HepG2 (cell line): ENCODE results near the gene SEPHS1. TPM values are rescaled to one million over a fixed set of nuclear protein-coding genes. Genes with fewer than 3 reads are reported as not detected.

Experiments used
- ATAC-seq: fragments of 200-7000 bp; cut with Tn5 transposase; 3 replicates; pipeline ENCODE4 v1.9.1; 2020; ENCODE audit warnings: mild to moderate bottlenecking, moderate library complexity
- BruUV-seq: library from RNA; stranded (reverse); fragments of 400-500 nt; replicated peaks from 2 replicates; lab custom pipeline; 2021; lab: Mats Ljungman, UMichigan
- CTCF ChIA-PET: fragments of 300-600 bp; formaldehyde crosslinking; extraction: SDS; loops from one replicate; lab custom pipeline; 2021; ENCODE audit warnings: low total read pairs, inconsistent platforms, low intra/inter-chr PET ratio; lab: Yijun Ruan, JAX
- POLR2A ChIA-PET: fragments of 350-600 bp; sonication (Branson Sonifier 250); formaldehyde crosslinking; loops from one replicate; lab custom pipeline; 2020; ENCODE audit warnings: antibody characterized with exemption, inconsistent platforms; lab: Yijun Ruan, JAX
- DNase-seq: peaks from one replicate; pipeline ENCODE4 v3.0.0-alpha.2; 2015; ENCODE audit warnings: low spot score
- FAIRE-seq: peaks from 3 replicates; lab custom pipeline; 2011; peaks lifted over from hg19 to GRCh38; lab: Jason Lieb, UNC
- H2AFZ ChIP-seq: one replicate; pipeline ENCODE4 v1.6.1; 2011; ENCODE audit warnings: low read length, inconsistent platforms
- H3K27ac ChIP-seq: fragments of 300-600 bp; 3 replicates; pipeline ENCODE4 v1.8.0; 2011; ENCODE audit warnings: mixed run types, mild to moderate bottlenecking, mixed read lengths, low read length, inconsistent platforms; ENCODE audit not compliant: insufficient read depth; ENCODE audit errors: extremely low read length
- H3K27me3 ChIP-seq, 2 experiments: fragments of 200-600 bp in 1 of 2; 2 replicates in 1 of 2; 3 replicates in 1 of 2; pipeline versions ENCODE4 v1.6.0 to v1.8.0; 2011; ENCODE audit warnings: low read length in 2 of 2, mild to moderate bottlenecking in 2 of 2, moderate library complexity in 2 of 2, inconsistent platforms in 1 of 2; ENCODE audit not compliant: insufficient read depth in 2 of 2, control insufficient read depth in 1 of 2
- H3K36me3 ChIP-seq, 2 experiments: fragments of 200-600 bp in 1 of 2; replicated peaks in 1 of 2; 2 replicates in 1 of 2; 3 replicates in 1 of 2; pipeline versions ENCODE4 v1.5.1 to v1.8.0; 2011; ENCODE audit warnings: low read length in 2 of 2, inconsistent platforms in 1 of 2; ENCODE audit not compliant: insufficient read depth in 2 of 2, control insufficient read depth in 1 of 2
- H3K4me1 ChIP-seq: 2 replicates; pipeline ENCODE4 v1.5.1; 2012; ENCODE audit warnings: low read length, inconsistent platforms; ENCODE audit not compliant: insufficient read depth
- H3K4me2 ChIP-seq: 2 replicates; pipeline ENCODE4 v1.6.0; 2011; ENCODE audit warnings: low read depth, low read length, inconsistent platforms
- H3K4me3 ChIP-seq, 3 experiments: fragments of 200-600 bp in 1 of 3; sonication (generic), shearing (Covaris generic) in 1 of 3; replicated peaks in 1 of 3; 2 replicates each; pipeline ENCODE4 v1.5.1; 2011 to 2016; ENCODE audit warnings: low read length in 3 of 3, inconsistent platforms in 2 of 3, low read depth in 2 of 3, mild to moderate bottlenecking in 2 of 3, control low read depth in 1 of 3, mixed read lengths in 1 of 3; ENCODE audit not compliant: insufficient read depth in 1 of 3
- H3K79me2 ChIP-seq: one replicate; pipeline ENCODE4 v1.6.1; 2011; ENCODE audit warnings: low read length, inconsistent platforms; ENCODE audit not compliant: insufficient read depth
- H3K9ac ChIP-seq: 2 replicates; pipeline ENCODE4 v1.6.0; 2011; ENCODE audit warnings: mild to moderate bottlenecking, low read depth, low read length, inconsistent platforms; ENCODE audit not compliant: insufficient read depth
- H3K9me3 ChIP-seq: 2 replicates; pipeline ENCODE4 v1.5.1; 2012; ENCODE audit warnings: mild to moderate bottlenecking, low read length
- H4K20me1 ChIP-seq: 2 replicates; pipeline ENCODE4 v1.6.0; 2011; ENCODE audit warnings: inconsistent platforms, mild to moderate bottlenecking, low read length, moderate library complexity; ENCODE audit not compliant: insufficient read depth
- ELF4 ChIP-seq: sonication (generic); formaldehyde crosslinking; IDR thresholded peaks from 2 replicates; pipeline ENCODE4 v1.5.0; 2020; ENCODE audit warnings: missing genetic modification reagents, mild to moderate bottlenecking, moderate library complexity, borderline replicate concordance
- HDAC6 ChIP-seq: fragments of 200-600 bp; sonication (generic); IDR thresholded peaks from 2 replicates; pipeline ENCODE4 v1.7.0; 2017; ENCODE audit warnings: mild to moderate bottlenecking, antibody characterized with exemption, low read length, low read depth
- NFIB ChIP-seq: sonication (generic); formaldehyde crosslinking; IDR thresholded peaks from 2 replicates; pipeline ENCODE4 v1.9.0; 2021; ENCODE audit warnings: missing genetic modification reagents, mild to moderate bottlenecking, borderline replicate concordance
- RFXAP ChIP-seq: sonication (generic); formaldehyde crosslinking; IDR thresholded peaks from 2 replicates; pipeline ENCODE4 v1.4.0; 2020; ENCODE audit warnings: missing genetic modification reagents, borderline replicate concordance
- SMAD9 ChIP-seq: sonication (generic); formaldehyde crosslinking; IDR thresholded peaks from 2 replicates; pipeline ENCODE4 v1.5.1; 2020; ENCODE audit warnings: mild to moderate bottlenecking, missing genetic modification reagents
- ZNF446 ChIP-seq: sonication (generic); formaldehyde crosslinking; IDR thresholded peaks from 2 replicates; pipeline ENCODE4 v1.5.0; 2020; ENCODE audit warnings: mild to moderate bottlenecking, missing genetic modification reagents
- WGBS: methylation state at CpG from one replicate; pipeline ENCODE4 v1.1.6; 2017; ENCODE audit warnings: low lambda C conversion rate; 5-methylcytosine and 5-hydroxymethylcytosine counted together
- in situ Hi-C: cut with HindIII; loops from 2 replicates; pipeline ENCODE4 v1.10.0; 2017; ENCODE audit warnings: low pct_unique_long_range_greater_than_20kb; ENCODE audit not compliant: extremely low pct_ligation_motif_present
- intact Hi-C: fragments of 100-400 bp; cut with micrococcal nuclease; formaldehyde crosslinking; loops from one replicate; pipeline ENCODE4 v1.10.0; 2022; ENCODE audit not compliant: unreplicated experiment
- polyA plus RNA-seq, 8 experiments: library from polyadenylated mRNA; depleted of rRNA in 3 of 8; stranded (reverse) in 7 of 8; unstranded in 1 of 8; fragments of >200 nt; fragmentation: Illumina TruSeq in 4 of 8; extraction: Trizol in 4 of 8; gene quantifications; 2 replicates each; pipeline versions ENCODE4 v1.2.1 to v1.2.3, GENCODE V29; 2011 to 2016; ENCODE audit warnings: low read depth in 4 of 8, missing spikeins in 1 of 8, mixed read lengths in 1 of 8; ENCODE audit not compliant: insufficient read depth in 1 of 8
- total RNA-seq, 5 experiments: library from RNA; depleted of rRNA; stranded (reverse); fragments of >200 nt; fragmentation: Illumina TruSeq; extraction: Trizol; gene quantifications; 2 replicates each; pipeline ENCODE4 v1.2.3, GENCODE V29; 2016; ENCODE audit warnings: low read depth in 1 of 5

The SEPHS1 gene
- total and polyA plus RNA-seq, 2 of the 13 experiments (the other 11 are each of a cell fraction or from before 2014, with no cell fraction given): 57.8 to 61.5 TPM

GRCh38 chr10:13366891-13367290 lies 18.8 kb upstream of the SEPHS1 start:
- intact Hi-C loops (no loop called here), in situ Hi-C loops (no loop called here)
- BruUV-seq: no TSS peak
- no peak for DNase-seq
- 66% methylated on average over 4 of the region's 4 CpGs for WGBS
- POLR2A ChIA-PET: no interaction called here
- no peak overlapping the region for H3K4me3 ChIP-seq
- no peaks in the 10 kb centered on the region for H3K36me3 ChIP-seq
- H2AFZ ChIP-seq: no peak overlapping the region
- no peaks in the 10 kb centered on the region for H3K9me3 ChIP-seq
- CTCF ChIA-PET: no interaction called here
- H3K4me2 ChIP-seq: no peak overlapping the region
- no peaks in the 10 kb centered on the region; a peak in 1 of 5 replicates for H3K27me3 ChIP-seq
- H3K27ac ChIP-seq: no peak overlapping the region
- no peak for TF ChIP-seq ZNF446 (CRISPR knock-in tag)
- TF ChIP-seq NFIB (CRISPR knock-in tag): no peak
- no peak for TF ChIP-seq HDAC6
- TF ChIP-seq SMAD9 (CRISPR knock-in tag): no peak
- H4K20me1 ChIP-seq: no peaks in the 10 kb centered on the region
- peaks cover 15% of the 10 kb centered on the region for H3K4me1 ChIP-seq
- no peak for FAIRE-seq
- no peak for ATAC-seq
- H3K79me2 ChIP-seq: no peaks in the 10 kb centered on the region
- H3K9ac ChIP-seq: no peak overlapping the region

DNA sequence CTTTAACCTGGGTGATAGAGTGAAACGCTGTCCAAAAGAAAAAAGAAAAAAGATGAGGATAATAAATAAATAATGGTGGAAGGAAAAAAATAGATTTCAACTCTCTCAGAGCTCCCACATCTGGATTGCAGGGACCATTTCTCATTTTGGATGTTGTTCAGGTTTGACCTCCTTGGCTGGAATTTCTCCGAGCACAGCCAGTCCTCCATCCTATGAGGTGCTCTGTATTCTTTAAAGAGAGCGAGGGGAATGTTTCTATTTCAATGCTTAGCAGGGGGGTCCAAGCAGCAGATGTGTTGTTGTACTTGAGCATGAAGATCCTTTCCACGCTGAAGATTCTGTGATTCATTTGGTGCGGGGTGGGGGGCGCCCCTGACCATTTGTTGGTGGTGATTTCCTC lies 17.7 kb upstream of the SEPHS1 start:
- BruUV-seq: no TSS peak
- no peak for TF ChIP-seq RFXAP (CRISPR knock-in tag)
- no peak for TF ChIP-seq ELF4 (CRISPR knock-in tag)
- H3K27ac ChIP-seq: no peak overlapping the region
- no peak for ATAC-seq
- no peaks in the 10 kb centered on the region for H3K79me2 ChIP-seq
- no peak overlapping the region for H2AFZ ChIP-seq
- H4K20me1 ChIP-seq: no peaks in the 10 kb centered on the region
- intact Hi-C loops: no loop called here
- no peak overlapping the region for H3K4me2 ChIP-seq
- H3K27me3 ChIP-seq: no peaks in the 10 kb centered on the region; a peak in 1 of 5 replicates
- no peak for FAIRE-seq
- no peaks in the 10 kb centered on the region for H3K9me3 ChIP-seq
- peaks cover 10% of the 10 kb centered on the region; the same call in 1 of the 2 replicates for H3K4me1 ChIP-seq
- H3K36me3 ChIP-seq: no peaks in the 10 kb centered on the region
- H3K4me3 ChIP-seq: no peak overlapping the region
- DNase-seq: no peak
- ChIA-PET CTCF (no interaction called here), POLR2A (no interaction called here)
- in situ Hi-C loops: no loop called here
- H3K9ac ChIP-seq: no peak overlapping the region
- WGBS: 71% methylated on average over 6 of the region's 6 CpGs
